ENCODE results near the gene MARCKSL1. TPM values are rescaled to one million over a fixed set of nuclear protein-coding genes. Genes with fewer than 3 reads are reported as not detected.

Gene MARCKSL1
- polyA plus RNA-seq, 1 experiment: 196 TPM

- ChIA-PET CTCF (interaction anchor here (0.9 to 3.3 kb wide), 4 partner anchors 10 to 101 kb away, joined by 3 to 38 read pairs (median 3); no protein-coding TSS in a partner anchor), POLR2A (interaction anchor here (1.3 kb wide), 1 partner anchor 19 kb away, joined by 5 read pairs; the partner anchor contains the start of gene MARCKSL1)
- Histone ChIP-seq H3K27me3 (ENCODE audit: control insufficient read depth, insufficient read depth, low read length) (no peaks in the 10 kb centered on the region), H3K4me3 (ENCODE audit: low read depth, low read length) (no peak overlapping the region), H3K27ac (ENCODE audit: low read depth, low read length) (no peak overlapping the region), H3K9me3 (ENCODE audit: control insufficient read depth, insufficient read depth, low read length) (no peaks in the 10 kb centered on the region)
- no peak for TF ChIP-seq CTCF (IDR thresholded peaks at IDR 0.05; ENCODE audit: low read depth, low read length)
- DNase-seq (ENCODE audit: low read depth, low spot score): no peak
Observed at GRCh38 chr1:32316903-32317277, 19.1 kb downstream of the MARCKSL1 start.

GRCh38 chr1:32311709-32312393 is 24.2 kb downstream of the MARCKSL1 start:
- TF ChIP-seq CTCF (IDR thresholded peaks at IDR 0.05; ENCODE audit: low read depth, low read length): no peak
- Histone ChIP-seq H3K27me3 (ENCODE audit: control insufficient read depth, insufficient read depth, low read length) (no peaks in the 10 kb centered on the region), H3K4me3 (ENCODE audit: low read depth, low read length) (no peak overlapping the region), H3K27ac (ENCODE audit: low read depth, low read length) (no peak overlapping the region), H3K9me3 (ENCODE audit: control insufficient read depth, insufficient read depth, low read length) (no peaks in the 10 kb centered on the region)
- DNase-seq (ENCODE audit: low read depth, low spot score): no peak
- POLR2A ChIA-PET: interaction anchor here (1.2 kb wide), 1 partner anchor 24 kb away, joined by 3 read pairs; the partner anchor contains the start of gene MARCKSL1
- CTCF ChIA-PET: interaction anchor here (0.5 to 0.6 kb wide), 2 partner anchors 10 to 24 kb away, joined by 4 to 6 read pairs; no protein-coding TSS in a partner anchor

- ChIA-PET POLR2A (no interaction called here), CTCF (interaction anchor here (0.6 kb wide), 1 partner anchor 82 kb away, joined by 3 read pairs; no protein-coding TSS in a partner anchor)
- no peak for TF ChIP-seq CTCF (IDR thresholded peaks at IDR 0.05; ENCODE audit: low read depth, low read length)
- Histone ChIP-seq H3K9me3 (ENCODE audit: control insufficient read depth, insufficient read depth, low read length) (peaks cover 4% of the 10 kb centered on the region), H3K4me3 (ENCODE audit: low read depth, low read length) (no peak overlapping the region), H3K27me3 (ENCODE audit: control insufficient read depth, insufficient read depth, low read length) (no peaks in the 10 kb centered on the region), H3K27ac (ENCODE audit: low read depth, low read length) (no peak overlapping the region)
- no peak for DNase-seq (ENCODE audit: low read depth, low spot score)
Observed at GRCh38 chr1:32309960-32310359, 26.1 kb downstream of the MARCKSL1 start.

GRCh38 chr1:32307324-32307723 is 28.7 kb downstream of the MARCKSL1 start:
- no peak for TF ChIP-seq CTCF (IDR thresholded peaks at IDR 0.05; ENCODE audit: low read depth, low read length)
- no peak for DNase-seq (ENCODE audit: low read depth, low spot score)
- H3K27ac ChIP-seq (ENCODE audit: low read depth, low read length): no peak overlapping the region
- no peak overlapping the region for H3K4me3 ChIP-seq (ENCODE audit: low read depth, low read length)
- POLR2A ChIA-PET: interaction anchor here (0.5 to 0.6 kb wide), 2 partner anchors 10 to 509 kb away, joined by 3 to 7 read pairs; no protein-coding TSS in a partner anchor
- H3K27me3 ChIP-seq (ENCODE audit: control insufficient read depth, insufficient read depth, low read length): no peaks in the 10 kb centered on the region
- CTCF ChIA-PET: interaction anchor here (0.9 to 1.1 kb wide), 2 partner anchors 9 to 91 kb away, joined by 3 to 4 read pairs; no protein-coding TSS in a partner anchor
- peaks cover 7% of the 10 kb centered on the region for H3K9me3 ChIP-seq (ENCODE audit: control insufficient read depth, insufficient read depth, low read length)

GRCh38 chr1:32305310-32305709 is 30.7 kb downstream of the MARCKSL1 start:
- peaks cover 7% of the 10 kb centered on the region for H3K9me3 ChIP-seq (ENCODE audit: control insufficient read depth, insufficient read depth, low read length)
- TF ChIP-seq CTCF (IDR thresholded peaks at IDR 0.05; ENCODE audit: low read depth, low read length): no peak
- no peak for DNase-seq (ENCODE audit: low read depth, low spot score)
- H3K4me3 ChIP-seq (ENCODE audit: low read depth, low read length): no peak overlapping the region
- H3K27me3 ChIP-seq (ENCODE audit: control insufficient read depth, insufficient read depth, low read length): no peaks in the 10 kb centered on the region
- ChIA-PET CTCF (interaction anchor here (1.2 to 1.5 kb wide), 2 partner anchors 14 to 57 kb away, joined by 4 to 8 read pairs; partner anchors contain the start of gene HDAC1), POLR2A (interaction anchor here (1.0 kb wide), 1 partner anchor 23 kb away, joined by 7 read pairs; no protein-coding TSS in a partner anchor)
- H3K27ac ChIP-seq (ENCODE audit: low read depth, low read length): no peak overlapping the region
